GM12874 (cell line): ENCODE measurements around the gene APOL1.

ENCODE experiments used
- TF ChIP-seq, protein P1 (sequence below): IDR thresholded peaks from 2 replicates; pipeline ENCODE4 v1.5.1; 2011; ENCODE audit warnings: low read depth, mild to moderate bottlenecking, control low read depth, low read length, moderate library complexity; ENCODE audit not compliant: insufficient read depth

Gene APOL1

DNA sequence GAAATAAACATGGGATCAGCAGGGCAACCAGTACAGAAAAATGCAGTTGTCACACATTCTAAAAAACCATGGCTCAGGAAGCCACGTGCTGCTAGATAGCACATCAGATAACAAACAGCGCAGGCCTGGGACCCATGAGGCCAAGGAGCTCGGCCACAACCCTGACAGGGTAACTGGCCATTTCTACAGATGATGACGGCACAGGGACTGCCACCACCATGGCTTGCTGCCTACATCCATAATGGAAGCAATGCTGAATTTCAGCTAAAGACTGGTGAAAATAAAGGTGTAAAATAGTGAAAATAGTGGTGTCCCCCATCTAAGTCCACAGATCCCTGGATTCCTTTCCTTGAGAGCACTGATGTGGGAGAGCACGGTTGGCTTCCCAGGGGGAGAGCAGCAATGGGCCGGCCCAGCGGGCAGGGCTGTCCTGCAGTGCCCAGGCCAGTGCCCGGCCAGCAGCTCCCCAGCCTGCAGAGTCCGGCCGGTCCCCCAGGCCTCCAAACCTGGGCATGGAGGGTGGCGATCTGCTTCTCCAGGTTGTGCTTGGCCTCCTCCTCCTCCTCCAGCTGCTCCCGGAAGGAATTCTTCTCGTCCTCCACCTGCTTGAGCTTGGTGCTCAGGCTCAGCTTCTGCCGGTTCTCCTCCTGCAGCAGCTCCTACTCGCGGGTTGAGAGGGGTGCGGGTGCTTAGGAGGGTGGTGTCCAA, 40.0 kb downstream of the APOL1 start:
- TF ChIP-seq, protein P1, sequence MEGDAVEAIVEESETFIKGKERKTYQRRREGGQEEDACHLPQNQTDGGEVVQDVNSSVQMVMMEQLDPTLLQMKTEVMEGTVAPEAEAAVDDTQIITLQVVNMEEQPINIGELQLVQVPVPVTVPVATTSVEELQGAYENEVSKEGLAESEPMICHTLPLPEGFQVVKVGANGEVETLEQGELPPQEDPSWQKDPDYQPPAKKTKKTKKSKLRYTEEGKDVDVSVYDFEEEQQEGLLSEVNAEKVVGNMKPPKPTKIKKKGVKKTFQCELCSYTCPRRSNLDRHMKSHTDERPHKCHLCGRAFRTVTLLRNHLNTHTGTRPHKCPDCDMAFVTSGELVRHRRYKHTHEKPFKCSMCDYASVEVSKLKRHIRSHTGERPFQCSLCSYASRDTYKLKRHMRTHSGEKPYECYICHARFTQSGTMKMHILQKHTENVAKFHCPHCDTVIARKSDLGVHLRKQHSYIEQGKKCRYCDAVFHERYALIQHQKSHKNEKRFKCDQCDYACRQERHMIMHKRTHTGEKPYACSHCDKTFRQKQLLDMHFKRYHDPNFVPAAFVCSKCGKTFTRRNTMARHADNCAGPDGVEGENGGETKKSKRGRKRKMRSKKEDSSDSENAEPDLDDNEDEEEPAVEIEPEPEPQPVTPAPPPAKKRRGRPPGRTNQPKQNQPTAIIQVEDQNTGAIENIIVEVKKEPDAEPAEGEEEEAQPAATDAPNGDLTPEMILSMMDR = no peak

DNA sequence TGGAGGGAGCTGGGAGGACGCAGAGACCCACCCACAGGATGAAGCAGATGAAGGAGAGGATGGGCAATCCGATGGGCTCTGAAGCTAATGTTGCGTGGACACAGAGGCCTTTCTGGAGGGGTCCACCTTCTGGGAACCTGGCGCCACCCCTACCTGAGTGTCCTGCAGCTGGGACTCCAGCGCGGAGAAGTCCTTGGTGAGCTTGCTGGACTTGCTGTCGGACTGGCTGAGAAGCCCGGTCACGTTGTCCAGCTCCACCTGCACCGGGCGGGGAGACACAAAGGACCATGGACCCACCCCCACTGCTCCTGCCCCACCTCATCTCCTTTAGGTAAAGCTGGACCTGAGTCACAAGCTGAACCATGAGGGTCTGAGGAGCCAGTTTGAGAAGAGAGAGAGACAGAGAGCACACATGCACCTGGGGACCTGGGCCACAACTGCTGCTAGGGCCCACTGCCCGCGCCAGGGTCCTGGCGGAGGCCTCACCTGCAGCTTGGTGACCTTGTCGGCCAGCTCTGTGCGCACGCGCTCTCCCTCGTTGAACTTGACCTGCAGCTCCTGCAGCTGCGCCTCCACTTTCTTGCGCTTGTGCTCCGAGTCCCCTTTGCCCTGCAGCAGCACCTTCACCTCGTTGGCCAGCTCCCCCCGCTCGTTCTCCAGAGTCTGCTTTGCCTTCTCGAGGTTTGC, 40.8 kb downstream of the APOL1 start:
- TF ChIP-seq, protein P1 = no peak

DNA sequence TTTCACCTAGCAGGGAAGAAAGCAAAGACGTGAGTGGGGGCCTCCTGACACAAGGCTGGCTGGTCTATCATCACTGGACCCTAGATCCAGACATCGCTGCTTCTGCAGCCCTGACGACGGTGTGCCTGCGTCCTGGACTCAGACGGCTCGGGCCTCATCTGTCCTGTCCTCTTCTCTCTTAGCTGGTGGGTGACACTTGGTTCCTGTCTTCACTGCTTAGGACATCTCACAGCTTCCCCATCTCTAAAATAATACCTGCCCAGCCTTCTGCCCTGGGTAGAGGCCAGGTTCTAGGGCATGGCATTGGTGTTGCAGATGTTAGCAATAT, 41.3 kb downstream of the APOL1 start:
- TF ChIP-seq, protein P1 = no peak

DNA sequence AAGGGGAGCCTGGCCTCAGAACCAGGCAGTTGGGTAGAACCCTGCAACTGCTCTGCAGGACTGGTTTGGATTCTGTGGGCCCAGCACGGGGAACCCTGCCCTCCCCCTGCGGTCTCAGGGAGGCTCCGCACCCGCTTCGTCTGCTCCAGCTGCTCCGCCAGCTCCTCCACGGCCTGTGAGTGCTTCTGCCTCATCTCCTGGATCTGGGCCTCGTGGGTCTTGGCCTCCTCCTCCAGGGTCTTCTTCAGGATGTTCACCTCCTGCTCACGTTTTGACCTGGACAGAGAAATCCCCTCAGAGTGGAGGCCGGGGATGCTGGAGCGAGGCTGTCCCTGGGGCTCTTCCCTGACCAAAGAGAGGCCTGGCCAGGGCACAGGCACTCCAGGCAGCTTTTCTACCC, 41.9 kb downstream of the APOL1 start:
- TF ChIP-seq, protein P1 = no peak

DNA sequence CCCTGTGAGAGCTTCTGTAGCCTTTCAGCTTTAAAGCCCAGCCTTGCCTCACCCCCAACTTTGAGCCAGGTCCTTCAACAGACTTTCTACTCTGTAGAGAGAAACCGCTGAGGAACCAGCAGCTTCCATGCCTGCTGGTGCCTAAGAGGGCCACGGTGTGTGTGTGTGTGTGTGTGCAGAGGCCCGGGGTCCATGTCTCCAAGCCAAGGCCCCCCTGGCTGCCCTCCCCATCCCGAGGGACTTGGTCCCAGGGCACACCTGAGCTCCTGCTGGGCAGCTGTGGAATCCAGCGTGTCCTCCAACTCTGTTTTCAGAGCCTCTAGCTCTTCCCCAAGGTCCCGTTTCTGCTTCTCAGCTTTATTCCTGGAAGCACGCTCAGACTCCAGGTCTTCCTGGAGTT, 42.3 kb downstream of the APOL1 start:
- TF ChIP-seq, protein P1 = no peak

DNA sequence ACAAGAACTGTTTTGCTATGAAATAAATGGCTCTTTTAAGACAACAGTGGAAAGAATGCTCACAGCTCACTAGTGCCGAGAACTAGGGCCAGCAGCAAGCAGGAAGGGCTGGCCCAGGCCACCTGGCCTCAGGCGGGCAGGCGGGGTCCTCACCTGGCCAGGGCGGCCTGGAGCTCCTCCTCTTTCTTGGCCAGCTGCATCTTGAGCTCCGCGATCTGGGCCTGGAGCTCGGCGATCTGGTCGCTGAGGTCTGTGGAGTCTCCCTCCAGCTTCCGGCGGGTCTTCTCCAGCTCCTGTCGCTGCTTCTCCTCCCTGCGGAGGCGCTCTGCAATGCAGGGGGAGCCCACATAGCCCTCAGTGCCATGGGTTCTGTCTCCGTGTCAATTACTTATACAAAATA, 43.8 kb downstream of the APOL1 start:
- TF ChIP-seq, protein P1 = no peak

DNA sequence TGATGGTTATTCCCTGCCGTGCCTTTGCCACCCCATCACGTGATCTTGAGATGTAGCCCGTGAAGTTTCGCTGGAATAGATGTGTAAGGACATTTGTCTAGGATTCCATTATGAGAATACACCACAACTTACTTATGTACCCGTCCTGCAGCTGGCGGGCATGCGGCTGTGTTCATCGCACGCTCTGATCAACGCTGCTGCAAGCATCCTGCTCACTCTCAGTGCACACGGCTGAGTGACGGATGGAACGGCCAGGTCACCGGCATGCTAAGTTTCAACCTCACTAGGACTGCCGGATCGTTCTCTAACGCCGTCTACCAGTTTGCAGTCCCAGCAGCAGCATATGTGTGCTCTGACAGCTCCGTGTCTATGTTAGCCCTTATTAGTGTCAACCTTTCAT, 44.6 kb downstream of the APOL1 start:
- TF ChIP-seq, protein P1 = no peak
